NCI-H146 treated with DMSO at 0.1 percent for 48 hours (cell line): ENCODE data around the gene GPALPP1.
"Not testable (repeated sequence)": the region's sequence is repeated elsewhere in the genome, so short reads cannot be mapped to it uniquely, and the experiment has no call there.

ENCODE experiments used
- DNase-seq: peaks from one replicate; lab custom pipeline; 2025; ENCODE audit not compliant: unreplicated experiment; lab: John Stamatoyannopoulos, UW

GPALPP1 gene

DNA sequence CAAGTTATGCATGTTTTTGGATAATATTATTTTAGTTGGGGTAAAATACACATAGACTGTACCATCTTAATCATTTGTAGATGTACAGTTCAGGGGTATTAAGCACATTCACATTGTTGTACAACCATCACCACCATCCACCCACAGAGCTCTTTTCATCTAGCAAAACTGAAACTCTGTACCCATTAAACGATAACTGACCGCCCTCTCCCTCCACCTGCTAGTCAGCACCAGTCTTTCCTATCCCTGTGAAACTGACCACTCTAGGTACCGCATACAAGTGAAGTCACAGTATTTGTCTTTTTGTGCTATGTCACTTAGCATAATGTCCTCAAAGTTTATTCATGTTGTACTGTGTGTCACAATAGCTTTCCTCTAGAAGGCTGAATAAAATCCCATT lies 70.7 kb downstream of the GPALPP1 start:
- DNase-seq = no peak

GRCh38 chr13:45063261-45063860 lies 74.0 kb downstream of the GPALPP1 start:
- no peak for DNase-seq

- DNase-seq = not testable (repeated sequence)
Measured at GRCh38 chr13:45063889-45064288, 74.6 kb downstream of the GPALPP1 start.

DNA sequence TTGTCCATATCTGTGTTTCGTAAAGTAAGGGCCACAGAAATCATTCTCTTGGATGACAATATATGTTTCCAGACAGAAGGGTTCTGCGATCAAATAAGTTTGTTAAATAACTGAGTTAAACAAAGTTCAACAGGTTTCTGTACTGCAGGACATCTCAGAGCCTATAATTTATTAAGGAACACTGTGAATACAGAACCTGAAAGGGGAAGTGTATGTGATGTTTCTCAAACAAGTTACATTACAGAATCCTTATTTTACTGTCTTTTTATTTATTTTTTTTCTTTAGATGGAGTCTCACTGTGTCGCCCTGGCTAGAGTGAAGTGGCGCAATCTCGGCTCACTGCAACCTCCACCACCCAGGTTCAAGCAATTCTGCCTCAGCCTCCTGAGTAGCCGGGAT lies 75.6 kb downstream of the GPALPP1 start:
- DNase-seq = no peak

DNA sequence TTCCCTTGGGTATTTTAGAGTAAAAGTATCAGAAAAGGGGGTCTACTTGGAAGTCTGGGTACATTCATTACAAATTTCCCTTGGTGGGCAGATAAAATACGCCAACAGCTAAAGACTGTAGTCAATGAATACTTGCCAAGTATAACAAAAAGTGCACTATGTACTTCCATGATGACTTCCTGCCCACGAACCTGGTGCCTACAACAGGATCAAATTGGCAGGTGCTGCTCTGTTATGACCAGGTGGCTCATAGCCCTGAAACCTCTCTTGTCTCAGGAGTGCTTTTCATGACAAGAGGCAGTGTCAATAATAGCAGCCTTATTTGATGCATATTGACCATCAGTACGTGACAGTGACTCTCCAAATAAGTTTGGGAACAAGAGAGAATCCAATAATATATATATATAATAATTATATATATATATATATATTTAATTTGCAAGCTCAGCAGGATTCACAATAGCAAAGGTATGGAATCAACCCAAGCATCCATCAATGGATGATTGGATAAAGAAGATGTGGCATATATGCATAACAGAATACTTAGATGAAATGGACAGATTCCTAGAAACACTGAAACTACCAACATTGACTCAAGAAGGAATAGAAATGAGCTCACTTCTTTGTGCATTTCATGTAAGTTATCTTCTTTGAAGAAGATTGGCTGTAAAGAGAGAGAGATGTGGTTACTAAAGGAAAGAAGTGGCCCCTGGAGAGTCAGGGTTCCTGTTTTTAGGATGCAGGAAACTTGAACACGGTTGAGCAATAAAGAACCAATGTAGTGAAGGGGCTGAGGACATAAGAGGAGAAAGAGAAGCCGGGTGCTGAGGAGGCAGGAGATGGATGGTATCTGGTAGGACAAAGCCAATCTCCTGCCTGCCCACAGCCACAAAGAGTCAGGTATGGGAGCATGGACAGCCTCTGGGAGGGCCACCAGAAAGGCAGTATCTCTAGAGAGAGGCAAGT lies 79.0 kb downstream of the GPALPP1 start:
- peak; percentile 46 for DNase-seq

DNA sequence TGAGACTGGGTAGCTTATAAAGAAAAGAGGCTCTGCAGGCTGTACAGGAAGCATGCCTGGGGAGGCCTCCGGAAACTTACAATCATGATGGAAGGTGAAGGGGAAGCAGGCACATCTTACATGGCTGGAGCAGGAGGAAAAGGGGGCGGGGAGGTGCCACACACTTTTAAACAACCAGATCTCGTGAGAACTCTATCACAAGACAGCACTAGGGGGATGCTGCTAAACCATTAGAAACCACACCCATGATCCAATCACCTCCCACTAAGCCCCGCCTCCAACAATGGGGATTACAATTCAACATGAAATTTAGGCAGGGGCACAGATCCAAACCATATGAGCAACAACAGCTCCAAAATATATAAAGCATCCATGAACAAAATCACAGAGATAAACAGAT lies 84.5 kb downstream of the GPALPP1 start:
- no peak for DNase-seq

- DNase-seq = no peak
Measured at GRCh38 chr13:45074721-45075120, 85.4 kb downstream of the GPALPP1 start.

DNA sequence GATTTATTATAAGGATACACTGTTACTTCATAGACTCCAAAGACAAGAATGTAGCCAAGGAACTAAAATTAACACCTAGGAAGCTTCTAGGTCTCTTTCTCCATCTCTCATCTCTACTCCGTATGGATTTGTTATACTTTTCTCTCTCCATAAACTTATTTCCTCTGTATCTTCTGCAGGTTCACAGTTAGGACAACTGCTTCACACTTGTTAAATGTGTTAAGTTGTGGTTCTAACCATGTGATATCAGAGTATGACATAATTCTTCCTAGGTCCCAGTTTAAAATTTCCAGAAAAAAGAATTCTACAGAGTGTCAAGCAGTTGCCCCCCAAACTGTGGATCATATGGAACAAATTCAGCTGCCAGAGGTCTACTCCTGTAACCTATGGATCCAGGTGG lies 88.7 kb downstream of the GPALPP1 start:
- DNase-seq = no peak
